CD4-positive, alpha-beta T cell treated with Interleukin-2 at 100 ng/mL for 4 hours (primary cell): ENCODE results near the gene STX16.

Experiments used
- DNase-seq: peaks from one replicate; pipeline ENCODE4 v3.0.0-alpha.2; 2020; ENCODE audit warnings: low spot score

The STX16 gene

DNA sequence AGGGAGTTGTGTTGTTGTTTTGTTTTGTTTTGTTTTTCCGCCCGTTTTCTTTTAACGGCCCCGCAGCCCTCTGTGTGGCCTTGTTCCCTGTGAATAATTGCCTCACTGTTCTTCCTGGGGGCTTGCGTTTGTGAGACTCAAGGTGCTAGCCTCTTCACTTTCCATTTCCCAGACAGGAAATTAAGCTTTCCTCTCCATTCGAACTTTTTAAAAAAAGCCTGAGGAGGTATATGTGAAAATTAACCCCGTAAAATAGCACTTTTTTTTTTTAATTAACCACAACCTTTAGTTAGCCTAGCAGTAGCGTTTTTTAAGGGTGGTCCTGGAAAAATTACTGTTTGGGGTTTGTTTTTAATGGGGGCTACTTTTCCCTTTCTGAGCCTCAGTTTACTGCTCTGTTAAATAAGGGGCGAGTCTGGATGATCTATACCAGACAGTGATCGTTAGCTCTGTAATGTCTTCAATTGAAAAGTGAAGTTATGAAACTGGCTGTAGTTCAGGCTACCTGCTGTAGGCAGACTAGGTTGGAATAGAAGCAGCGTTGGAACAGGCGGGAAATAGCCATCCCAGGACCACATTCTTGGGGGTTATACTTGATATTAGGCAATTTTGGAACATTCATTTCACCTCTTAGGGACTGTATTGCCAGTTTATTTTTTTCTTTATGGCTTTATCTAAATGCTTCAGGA is 1.7 kb downstream of the STX16 start:
- peak; percentile 17 for DNase-seq

DNA sequence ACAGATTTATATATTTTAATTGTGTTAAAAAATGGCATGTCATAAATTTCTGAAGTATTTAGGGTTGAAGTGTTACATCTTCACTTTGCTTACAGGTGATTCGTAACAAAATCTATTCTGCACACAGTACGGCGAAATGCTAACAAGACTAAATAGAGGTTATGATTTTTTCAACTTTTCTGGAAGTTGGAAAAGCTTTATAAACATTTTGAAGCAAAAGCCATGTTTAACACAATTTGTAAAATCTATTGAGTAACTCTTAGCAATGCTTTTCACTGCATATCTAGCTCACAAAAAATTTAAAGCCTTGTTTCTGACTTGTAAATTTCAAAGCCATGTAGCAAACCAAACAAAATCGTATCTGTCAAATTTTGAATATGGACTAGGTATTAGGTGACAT is 3.3 kb downstream of the STX16 start:
- no peak for DNase-seq

DNA sequence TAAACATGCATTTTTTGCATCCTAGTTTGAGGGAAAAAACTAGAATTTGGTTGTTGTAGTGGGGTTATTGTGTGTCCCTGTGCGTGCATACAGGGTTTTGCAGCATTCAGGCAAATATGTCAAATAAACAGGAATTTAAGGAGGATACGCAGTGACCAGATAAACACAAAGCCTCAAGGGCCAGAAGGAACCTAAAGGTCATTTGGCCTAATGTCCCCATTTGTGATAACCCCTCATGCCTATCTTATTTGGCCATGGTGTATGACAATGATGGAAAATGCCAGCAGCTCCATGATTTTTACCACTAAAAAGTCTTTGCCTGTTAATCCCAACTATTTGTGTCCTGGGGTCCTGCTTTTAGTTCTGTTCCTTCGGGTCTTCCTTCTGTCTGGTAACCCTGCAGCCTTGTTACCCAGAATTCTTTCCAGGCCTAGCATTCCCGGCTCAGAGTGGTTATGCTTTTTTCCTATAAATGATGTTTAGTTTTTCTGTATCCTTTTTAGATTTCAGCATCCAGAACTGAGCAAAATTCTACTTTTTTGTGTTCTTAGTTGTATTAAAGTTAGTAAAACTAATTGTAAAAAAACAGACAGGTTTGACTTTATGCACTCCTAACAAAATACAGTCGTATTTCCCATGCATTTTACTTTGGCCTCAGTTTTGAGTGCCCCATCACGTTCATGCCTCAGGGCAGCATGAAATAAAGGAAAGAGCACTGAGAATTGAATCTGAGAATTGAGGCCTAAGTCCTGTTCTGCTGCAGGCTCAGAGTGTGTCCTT is 4.4 kb downstream of the STX16 start:
- DNase-seq = no peak

DNA sequence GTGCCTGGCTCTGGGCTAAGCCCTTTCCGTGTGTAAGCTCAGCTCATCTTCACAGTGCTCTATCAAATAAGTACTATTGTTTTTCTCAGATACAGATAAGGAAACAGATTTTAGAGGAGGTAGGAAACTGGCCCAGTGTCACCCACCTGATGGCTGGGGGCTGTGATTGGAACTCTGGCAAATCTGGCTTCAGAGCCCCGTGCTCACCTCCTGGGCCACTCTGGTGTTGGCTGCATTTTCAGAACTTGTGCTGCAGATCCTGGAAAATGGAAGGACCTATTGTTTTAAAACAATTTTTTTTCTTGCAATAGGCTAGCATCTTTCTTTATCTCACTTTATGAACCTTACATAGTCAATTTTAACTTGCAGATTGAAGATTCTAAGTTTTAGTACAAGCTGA is 5.7 kb downstream of the STX16 start:
- DNase-seq = no peak

DNA sequence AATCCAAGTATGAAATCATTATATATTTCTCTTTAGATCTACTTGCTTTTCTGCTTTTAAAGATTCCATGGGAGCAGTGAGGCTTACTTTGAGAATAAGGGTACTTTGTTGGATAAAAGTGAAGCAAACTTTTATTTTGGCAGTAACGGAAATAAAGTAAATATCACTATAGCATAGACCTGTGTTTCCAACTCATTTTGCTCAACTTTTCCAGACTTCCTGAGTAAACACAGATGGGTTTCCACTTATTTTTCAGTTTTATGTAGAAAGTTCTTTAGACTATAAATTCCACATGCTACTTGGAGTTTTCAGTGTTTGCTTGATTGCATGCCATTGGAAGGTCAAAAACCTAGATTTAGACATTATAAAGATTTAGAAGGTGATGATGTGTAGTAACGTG is 6.2 kb downstream of the STX16 start:
- no peak for DNase-seq

DNA sequence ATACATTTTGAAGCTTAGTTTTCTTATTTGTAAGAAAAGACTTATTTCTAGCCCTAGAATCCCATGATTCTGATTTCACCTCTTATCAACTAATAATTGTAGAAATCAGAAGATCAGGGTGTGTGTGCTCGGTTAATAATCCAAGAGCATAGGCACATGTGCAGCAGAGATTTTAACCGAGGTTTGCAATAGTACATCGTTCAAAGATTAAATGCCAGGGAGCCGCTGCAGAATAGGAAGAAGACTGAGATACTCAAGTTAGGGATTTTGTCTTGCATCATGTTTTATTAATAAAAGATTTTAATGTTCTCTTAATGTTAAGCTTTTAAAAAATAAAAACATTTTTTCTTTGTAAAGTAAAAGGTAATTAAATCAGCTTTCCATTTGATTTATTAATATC is 6.9 kb downstream of the STX16 start:
- DNase-seq = no peak

DNA sequence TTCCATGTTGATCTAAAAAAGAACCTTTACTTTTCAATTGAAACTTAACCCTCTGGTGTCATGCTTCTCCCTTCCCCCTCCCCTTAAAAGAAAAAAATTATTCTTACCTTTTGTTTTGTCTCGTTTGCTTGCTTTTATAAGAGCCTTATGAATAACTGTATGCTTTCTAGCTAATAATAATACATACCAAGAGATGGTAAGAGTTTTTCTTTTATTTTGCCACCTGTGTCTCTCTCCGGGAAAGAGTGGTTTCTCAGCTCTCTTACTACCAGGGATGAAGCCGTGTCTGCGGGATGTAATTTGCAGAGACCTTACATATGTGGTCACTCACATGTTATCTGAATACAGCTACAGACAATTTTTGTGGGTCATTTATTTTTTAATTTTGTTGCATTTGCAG is 7.7 kb downstream of the STX16 start:
- DNase-seq = no peak

DNA sequence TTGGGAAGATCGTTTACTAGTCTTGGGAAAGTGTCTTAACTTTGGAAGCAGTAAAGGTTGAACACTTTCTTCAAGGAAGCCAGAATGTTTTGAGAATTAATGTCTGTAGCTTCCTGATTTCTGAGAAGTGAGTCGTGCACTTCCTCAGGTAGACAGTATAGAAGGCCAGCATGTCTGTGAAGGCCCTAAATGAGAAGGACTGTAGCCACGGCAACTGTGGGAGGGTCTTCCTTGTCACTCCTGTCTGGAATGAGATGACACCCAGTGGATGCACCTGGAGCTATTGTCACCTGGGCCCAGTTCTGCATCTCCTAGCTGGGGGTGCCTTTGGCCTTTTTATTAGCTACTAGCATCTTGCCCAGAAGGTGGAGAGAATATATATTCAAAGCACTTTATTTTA is 8.8 kb downstream of the STX16 start:
- peak; percentile 59 for DNase-seq

DNA sequence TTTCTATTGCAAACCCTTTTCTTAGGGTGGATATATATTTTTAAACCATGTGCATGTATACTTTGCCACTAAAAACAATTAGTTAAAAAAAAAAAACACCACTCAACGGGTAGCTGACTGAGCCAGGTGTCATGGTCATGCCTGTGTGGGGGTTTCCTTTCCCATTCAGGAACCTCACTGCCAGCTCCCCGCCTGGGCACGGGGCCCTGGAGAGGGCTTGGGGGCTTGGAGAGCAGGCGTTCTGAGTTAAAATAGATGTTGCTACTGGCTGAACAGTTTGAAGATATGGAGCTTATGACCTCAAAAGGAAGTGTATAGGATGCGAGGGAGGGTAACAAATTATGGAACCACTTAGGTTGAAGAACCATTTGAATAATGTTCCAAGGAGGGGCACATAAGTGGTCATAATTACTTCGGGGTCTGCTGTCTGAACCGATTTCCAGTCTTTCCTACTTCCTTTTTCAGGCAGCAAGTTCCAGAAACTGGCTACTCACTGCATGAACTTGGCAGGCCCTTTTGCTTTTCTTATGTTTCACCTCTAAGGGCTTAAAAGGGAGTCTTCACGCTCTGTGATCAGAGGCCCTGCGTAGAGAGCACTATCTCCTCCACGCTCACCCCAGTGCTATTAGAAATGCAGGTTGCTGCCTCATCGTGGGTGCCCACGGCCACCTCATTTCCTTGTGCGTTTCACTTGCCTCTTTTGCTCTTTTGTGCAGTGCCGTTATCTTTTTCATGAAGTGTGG is 9.9 kb downstream of the STX16 start:
- peak; percentile 51 for DNase-seq

DNA sequence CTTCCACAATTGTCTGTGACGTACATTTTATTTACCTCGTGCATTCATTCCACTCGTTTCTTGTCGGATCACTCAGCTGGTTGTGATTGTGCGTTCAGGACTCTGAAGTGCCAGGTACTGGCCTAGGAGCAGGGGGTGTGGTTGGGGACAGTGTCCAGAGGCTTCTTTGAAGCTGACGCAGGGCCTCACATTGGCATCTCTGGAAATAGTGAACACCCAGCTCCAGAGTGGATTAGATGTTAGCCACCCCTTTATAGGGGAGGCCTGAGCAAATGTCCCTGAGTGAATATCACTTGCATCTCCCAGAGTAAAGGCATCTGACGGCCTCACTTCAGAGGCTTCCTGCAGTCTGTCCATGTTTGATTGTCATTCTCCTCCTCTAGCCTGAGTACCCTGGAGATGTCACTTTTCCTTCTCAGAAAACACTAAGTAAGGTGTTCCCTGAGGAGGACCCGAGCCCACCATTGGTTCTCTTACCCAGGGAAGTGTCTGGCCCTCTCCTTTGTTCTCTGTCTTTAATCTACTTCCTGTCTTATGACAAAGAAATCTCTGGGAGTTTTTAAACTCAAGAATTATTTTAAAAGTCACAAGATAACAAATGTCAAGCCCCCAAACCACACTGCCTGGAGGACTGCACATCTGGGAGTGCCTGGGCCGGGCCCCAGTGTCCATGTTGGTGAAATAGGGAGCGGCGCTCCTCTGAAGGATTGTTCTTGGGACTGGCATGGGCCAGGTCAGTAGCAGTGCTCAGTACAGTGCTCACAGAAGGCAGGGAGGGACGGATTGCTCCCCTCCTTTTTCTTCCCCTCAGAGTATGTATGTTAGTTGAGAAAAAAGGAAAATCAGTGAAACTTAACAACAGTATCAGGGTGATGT is 10.8 kb downstream of the STX16 start:
- DNase-seq = peak; percentile 14

DNA sequence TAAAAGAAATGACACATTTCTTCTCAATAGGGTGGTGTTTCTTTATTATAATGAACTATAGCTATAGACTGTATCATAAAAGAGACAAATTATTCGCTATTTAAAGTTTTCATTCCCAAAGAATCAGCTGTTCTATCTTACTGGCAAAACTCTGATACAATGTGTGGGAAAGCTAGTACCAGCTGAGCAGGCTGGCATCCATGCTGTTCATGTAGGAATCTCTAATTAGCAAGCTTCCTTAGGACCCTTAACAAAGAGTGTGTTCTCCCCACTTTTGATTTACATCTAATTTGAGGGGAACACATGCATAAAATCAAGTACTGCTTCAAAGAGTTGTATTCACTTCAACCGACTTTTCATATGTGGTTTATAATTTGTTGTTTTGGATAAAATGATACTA is 13.2 kb downstream of the STX16 start:
- no peak for DNase-seq

DNA sequence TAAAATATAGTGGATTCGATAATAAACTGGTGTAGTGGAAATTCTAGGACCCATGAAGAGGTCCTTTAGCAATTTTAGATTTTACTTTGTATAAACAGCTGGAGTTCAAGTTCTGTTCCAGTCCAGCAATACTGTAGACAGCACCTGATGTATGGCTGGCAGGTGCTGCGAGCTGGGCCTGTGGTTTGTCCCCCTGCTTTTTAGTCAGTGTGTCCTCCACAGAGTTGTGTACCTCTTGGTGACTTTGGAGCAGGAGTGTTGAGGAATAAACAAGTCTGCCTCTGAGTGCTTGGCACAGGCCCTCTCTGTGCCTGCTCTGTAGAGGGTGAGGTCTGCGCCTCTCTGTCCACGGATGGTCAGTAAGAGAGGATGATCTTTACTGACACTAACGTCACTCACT is 13.8 kb downstream of the STX16 start:
- DNase-seq = no peak

DNA sequence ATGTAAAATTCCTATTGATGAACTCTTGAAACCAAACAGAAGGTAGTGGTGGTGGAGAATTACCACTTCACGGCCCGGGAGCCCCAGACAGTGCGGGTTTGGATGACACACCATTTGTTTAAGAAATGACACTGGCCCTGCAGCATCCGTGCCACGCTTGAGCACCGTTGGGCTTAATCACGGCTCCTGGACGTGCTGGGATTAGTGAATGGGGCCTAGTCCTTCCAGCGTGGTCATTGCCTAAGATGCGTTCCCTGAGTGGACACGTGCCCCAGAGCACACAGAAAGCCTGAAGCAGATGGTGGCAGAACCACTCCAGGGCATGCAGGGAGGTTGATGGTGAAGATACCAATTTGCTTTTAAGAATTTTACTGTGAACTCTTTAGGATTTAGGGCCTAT is 14.5 kb downstream of the STX16 start:
- DNase-seq = no peak

DNA sequence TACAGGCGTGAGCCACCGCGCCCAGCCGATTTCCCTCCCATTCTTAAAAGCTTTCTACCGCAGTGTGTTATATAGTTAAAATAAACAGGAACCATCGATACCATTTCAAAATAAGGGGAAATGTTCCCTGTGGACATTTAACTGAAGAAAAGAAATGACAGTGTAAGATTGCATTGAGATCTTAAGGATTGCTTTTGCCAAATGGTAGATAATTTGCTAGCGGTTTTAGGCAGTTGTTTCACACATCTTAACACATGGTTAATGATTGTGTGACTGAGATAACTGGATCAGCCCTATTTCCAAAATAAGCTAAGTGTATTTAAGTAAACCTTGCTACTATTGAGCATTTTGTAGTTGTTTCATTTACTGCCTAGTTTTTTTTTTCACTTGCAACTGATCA is 15.6 kb downstream of the STX16 start:
- no peak for DNase-seq

DNA sequence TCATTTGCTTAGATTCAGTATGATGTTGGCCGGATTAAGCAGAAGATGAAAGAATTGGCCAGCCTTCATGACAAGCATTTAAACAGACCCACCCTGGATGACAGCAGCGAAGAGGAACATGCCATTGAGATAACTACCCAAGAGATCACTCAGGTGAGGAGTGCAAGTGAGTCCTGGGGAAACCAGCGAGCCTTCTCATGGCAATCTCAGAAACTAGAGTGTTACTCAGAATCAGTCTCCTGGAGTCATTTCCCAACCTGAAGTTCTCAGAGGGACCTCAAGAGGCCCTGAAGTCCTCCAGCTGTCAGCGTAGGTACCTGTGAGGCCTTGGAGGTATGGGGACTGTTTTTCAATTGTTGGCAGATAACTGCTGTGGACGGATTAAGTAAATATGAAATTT is 16.9 kb downstream of the STX16 start:
- DNase-seq = no peak

DNA sequence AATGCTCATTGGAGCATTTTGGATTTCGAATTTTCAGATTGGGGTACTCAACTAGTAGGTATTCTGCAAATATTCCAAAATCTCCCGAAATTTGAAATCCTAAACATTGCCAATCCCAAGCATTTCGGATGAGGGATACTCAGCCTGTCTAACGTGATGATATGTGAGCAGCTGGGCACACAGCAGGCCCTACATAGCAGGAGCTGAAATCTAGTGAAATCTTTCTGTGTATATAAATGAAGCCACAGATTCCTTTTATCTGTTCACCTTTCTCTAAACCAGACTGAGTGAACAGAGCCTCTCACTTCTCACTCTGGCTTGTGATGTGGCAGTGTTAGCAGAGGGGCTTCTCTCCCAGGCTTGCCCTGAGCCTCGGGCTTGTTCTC is 17.8 kb downstream of the STX16 start:
- DNase-seq = no peak

DNA sequence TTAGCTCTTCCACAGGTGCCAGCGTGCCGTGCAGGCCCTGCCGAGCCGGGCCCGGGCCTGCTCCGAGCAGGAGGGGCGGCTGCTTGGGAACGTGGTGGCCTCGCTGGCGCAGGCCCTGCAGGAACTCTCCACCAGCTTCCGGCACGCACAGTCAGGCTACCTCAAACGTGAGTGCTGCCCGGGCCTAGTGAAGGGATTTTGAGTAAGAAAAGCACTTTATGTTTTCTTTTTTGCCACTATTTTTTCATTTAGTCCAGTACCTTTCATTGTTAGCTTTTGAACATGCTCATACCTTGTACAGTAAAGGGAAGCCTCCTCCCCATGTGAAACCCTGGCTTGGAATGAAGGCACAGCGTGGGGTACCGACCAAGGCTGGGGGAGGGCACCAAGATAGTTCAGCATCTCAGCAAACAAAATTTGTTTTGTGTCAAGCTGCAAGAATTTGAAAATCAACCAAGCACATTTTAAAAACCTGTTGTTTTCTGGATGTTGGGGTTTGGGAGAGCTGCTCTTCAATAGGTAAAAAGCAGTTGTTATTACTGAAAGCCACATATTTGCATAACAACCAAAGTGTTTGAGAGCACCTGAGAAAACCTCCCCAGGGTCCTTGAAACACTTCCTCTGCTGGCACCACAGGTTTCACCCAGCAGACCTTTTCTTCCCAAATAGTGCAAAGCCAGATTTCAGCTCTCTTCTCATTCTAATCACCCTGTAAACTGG is 18.4 kb downstream of the STX16 start:
- no peak for DNase-seq

DNA sequence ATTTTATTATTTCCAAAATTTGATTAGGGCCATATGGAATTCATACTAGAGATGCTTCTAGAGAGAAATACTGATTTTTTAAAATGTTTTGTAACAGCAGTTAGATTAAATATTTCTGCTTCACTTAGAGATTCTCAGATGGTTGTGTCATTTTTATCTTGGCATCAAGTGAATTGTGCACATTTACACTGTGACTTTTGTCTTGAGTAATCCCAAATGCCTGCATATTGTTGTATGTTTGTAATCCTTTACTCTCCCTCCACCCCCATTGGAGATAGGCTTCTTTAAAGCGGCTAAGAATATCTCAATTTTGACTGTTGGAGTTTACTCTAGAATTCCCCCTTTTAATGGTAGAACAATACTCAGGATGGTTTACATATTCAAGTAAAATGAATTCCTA is 19.0 kb downstream of the STX16 start:
- DNase-seq = no peak

DNA sequence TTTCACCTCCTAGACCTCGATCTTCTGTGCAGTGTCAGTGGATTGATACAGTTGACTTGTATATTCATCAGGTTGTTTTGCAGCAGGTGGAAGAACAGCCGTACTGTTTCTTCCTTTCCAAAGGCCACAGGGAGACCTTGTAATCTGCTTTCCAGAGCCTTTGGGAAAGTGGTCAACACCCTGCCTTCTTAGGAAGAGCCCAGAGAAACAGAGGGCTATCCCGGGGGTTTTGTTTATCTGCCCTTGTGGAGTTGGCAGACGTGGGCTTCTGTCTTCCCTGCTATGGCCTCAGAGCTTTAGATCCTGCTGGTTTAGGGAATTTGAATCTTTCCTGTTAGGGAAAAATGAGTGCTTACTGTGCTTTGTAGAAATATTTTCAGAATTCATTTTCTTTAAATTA is 19.6 kb downstream of the STX16 start:
- DNase-seq = no peak

DNA sequence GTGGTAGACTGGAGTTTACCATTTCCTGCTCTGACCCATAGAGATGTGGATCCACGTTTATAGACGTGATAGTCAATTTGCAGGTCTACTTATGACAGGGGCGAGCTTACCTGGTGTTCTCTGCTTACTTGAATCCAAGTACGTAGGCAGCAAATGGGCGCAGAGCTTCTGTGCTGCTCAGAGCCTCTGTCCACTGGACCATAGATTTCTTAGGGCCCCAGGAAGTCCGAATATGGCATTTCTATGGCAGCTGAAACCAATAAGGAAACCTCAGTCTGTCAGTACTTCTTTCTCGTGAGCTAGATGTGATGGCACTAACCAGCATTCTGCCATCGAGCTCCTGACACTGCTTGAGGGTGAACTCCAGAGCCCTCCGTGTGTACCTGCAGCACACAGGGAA is 22.0 kb downstream of the STX16 start:
- no peak for DNase-seq

DNA sequence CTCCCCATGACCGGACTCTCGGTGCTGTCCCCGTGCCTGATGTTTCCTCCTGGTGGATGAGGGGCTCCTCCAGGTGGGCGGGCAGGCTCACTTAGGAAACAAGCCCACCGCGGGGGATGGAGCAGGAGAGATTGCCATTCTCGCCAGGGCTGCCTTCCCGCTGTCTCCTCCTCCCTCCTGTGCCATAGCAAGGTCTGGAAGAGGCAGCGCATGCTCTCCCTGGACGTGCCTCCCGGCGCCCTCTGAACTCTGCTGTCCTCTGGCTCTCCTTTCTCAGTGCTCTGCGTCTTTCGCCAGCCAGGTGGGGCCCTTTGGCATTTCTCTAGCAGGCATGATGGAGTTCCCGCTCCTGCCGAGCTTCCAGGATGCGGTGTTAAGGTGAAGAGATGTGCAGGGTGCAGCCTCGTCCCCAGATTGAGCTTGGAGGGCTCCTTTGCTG is 24.1 kb downstream of the STX16 start:
- DNase-seq = no peak

DNA sequence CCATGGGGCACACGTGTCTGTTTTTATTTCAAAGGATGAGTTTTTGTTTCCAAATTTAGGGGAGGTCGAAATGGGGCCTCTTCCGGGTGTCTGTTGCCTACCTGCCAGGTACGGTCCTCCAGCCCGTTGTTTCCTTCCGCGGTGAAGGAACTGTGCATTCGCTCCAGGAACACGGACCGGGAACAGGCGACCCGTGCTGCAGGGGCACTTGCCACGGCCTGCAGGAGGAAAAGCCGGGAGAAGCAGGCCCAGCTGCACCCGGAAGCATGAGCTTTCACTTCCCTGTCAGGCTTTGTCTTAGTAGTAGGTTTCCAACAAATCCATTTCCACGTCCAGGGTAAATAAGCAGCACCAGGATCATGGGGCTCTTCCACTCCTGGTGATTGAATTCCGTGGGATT is 24.6 kb downstream of the STX16 start:
- DNase-seq = no peak
